ENCODE measurements around the gene CCDC149. TPM values are rescaled to one million over a fixed set of nuclear protein-coding genes. Genes with fewer than 3 reads are reported as not detected.

The CCDC149 gene
- total RNA-seq, 1 experiment from 2014 or later, result 7.9 TPM

DNA sequence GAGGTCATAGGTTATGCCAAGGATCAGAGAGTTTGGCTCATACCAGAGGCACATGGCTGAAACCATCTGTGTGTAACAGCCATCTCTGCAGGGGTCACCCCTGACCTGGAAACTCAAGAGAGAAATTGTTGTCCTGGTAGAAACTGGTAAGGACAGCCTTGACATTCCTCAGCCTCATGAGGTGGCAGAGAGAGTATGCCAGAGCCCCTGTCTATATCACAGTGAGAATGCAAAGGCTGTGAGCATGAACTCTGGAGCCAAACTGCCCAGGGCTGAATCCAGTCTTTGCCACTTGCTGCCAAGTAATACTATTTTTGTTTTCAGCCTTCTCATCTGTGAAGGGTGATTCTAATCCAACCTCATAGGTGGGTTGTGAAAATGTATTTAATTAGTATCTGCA is 37.1 kb upstream of the CCDC149 start:
- Histone ChIP-seq H3K4me2 (ENCODE audit: low read length) (no peak overlapping the region), H3F3A (ENCODE audit: low read length, unreplicated experiment) (no peaks in the 10 kb centered on the region), H3K9me3 (ENCODE audit: low read length) (no peaks in the 10 kb centered on the region), H3K36me3 (ENCODE audit: low read depth, low read length) (no peaks in the 10 kb centered on the region), H3K9ac (ENCODE audit: low read length) (no peak overlapping the region), H3K4me1 (ENCODE audit: insufficient read depth, low read length) (no peaks in the 10 kb centered on the region), H3K27me3 (ENCODE audit: low read length) (no peaks in the 10 kb centered on the region), H3K9me2 (replicated peaks; ENCODE audit: low read length) (no peaks in the 10 kb centered on the region), H2AFZ (ENCODE audit: low read length) (no peak overlapping the region), H3K27ac (ENCODE audit: low read length) (no peak overlapping the region), H3K79me2 (ENCODE audit: low read length) (no peaks in the 10 kb centered on the region), H3K4me3 (ENCODE audit: low read length) (no peak overlapping the region), H4K20me1 (ENCODE audit: low read length) (no peaks in the 10 kb centered on the region)
- ChIA-PET CTCF (no interaction called here), POLR2A (ENCODE audit: unreplicated experiment) (no interaction called here)
- ATAC-seq (no peak), DNase-seq (no peak)
- intact Hi-C loops (cut with micrococcal nuclease), result no loop called here
- BruUV-seq (replicated peaks), result no TSS peak
- TF ChIP-seq, protein P1, sequence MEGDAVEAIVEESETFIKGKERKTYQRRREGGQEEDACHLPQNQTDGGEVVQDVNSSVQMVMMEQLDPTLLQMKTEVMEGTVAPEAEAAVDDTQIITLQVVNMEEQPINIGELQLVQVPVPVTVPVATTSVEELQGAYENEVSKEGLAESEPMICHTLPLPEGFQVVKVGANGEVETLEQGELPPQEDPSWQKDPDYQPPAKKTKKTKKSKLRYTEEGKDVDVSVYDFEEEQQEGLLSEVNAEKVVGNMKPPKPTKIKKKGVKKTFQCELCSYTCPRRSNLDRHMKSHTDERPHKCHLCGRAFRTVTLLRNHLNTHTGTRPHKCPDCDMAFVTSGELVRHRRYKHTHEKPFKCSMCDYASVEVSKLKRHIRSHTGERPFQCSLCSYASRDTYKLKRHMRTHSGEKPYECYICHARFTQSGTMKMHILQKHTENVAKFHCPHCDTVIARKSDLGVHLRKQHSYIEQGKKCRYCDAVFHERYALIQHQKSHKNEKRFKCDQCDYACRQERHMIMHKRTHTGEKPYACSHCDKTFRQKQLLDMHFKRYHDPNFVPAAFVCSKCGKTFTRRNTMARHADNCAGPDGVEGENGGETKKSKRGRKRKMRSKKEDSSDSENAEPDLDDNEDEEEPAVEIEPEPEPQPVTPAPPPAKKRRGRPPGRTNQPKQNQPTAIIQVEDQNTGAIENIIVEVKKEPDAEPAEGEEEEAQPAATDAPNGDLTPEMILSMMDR (conservative IDR thresholded peaks at IDR 0.05; ENCODE audit: low read depth, low read length), result no peak
- TF ChIP-seq EZH2phosphoT487 (IDR thresholded peaks at IDR 0.05; ENCODE audit: borderline replicate concordance, low read length), result no peak
- no peak for TF ChIP-seq EZH2 (IDR thresholded peaks at IDR 0.05; ENCODE audit: low read length, unreplicated experiment)

DNA sequence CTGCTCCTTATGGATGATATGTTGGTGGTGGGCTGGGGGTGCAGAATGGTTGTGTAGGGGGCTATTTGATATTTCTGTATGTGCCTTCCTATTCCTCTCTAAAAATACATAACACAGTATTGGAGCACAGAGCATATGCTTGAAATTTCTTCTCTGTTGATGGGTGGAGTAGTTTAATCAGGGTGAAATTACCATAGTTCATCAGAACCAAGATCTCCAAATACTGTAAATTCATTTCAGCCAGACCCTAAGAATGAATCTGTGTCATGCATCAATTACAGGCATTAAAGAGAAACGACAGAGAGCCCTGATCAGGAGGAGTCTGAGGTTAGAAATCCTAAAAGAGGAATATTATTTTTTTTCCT is 25.1 kb upstream of the CCDC149 start:
- ATAC-seq, result no peak
- H3F3A ChIP-seq (ENCODE audit: low read length, unreplicated experiment), result no peaks in the 10 kb centered on the region
- no TSS peak for BruUV-seq (replicated peaks)
- H3K27me3 ChIP-seq (ENCODE audit: low read length), result no peaks in the 10 kb centered on the region
- intact Hi-C loops (cut with micrococcal nuclease), result no loop called here
- ChIA-PET CTCF (no interaction called here), POLR2A (ENCODE audit: unreplicated experiment) (no interaction called here)
- no peaks in the 10 kb centered on the region for H3K9me3 ChIP-seq (ENCODE audit: low read length)
- no peak overlapping the region for H3K9ac ChIP-seq (ENCODE audit: low read length)
- no peaks in the 10 kb centered on the region for H3K9me2 ChIP-seq (replicated peaks; ENCODE audit: low read length)
- no peaks in the 10 kb centered on the region for H3K4me1 ChIP-seq (ENCODE audit: insufficient read depth, low read length)
- no peaks in the 10 kb centered on the region for H4K20me1 ChIP-seq (ENCODE audit: low read length)
- TF ChIP-seq EZH2 (IDR thresholded peaks at IDR 0.05; ENCODE audit: low read length, unreplicated experiment) (no peak), EZH2phosphoT487 (IDR thresholded peaks at IDR 0.05; ENCODE audit: borderline replicate concordance, low read length) (no peak)
- TF ChIP-seq, protein P1 (conservative IDR thresholded peaks at IDR 0.05; ENCODE audit: low read depth, low read length), result no peak
- H3K36me3 ChIP-seq (ENCODE audit: low read depth, low read length), result no peaks in the 10 kb centered on the region
- no peak for DNase-seq
- no peak overlapping the region for H3K27ac ChIP-seq (ENCODE audit: low read length)
- H3K79me2 ChIP-seq (ENCODE audit: low read length), result no peaks in the 10 kb centered on the region
- no peak overlapping the region for H2AFZ ChIP-seq (ENCODE audit: low read length)
- no peak overlapping the region for H3K4me2 ChIP-seq (ENCODE audit: low read length)
- H3K4me3 ChIP-seq (ENCODE audit: low read length), result no peak overlapping the region

DNA sequence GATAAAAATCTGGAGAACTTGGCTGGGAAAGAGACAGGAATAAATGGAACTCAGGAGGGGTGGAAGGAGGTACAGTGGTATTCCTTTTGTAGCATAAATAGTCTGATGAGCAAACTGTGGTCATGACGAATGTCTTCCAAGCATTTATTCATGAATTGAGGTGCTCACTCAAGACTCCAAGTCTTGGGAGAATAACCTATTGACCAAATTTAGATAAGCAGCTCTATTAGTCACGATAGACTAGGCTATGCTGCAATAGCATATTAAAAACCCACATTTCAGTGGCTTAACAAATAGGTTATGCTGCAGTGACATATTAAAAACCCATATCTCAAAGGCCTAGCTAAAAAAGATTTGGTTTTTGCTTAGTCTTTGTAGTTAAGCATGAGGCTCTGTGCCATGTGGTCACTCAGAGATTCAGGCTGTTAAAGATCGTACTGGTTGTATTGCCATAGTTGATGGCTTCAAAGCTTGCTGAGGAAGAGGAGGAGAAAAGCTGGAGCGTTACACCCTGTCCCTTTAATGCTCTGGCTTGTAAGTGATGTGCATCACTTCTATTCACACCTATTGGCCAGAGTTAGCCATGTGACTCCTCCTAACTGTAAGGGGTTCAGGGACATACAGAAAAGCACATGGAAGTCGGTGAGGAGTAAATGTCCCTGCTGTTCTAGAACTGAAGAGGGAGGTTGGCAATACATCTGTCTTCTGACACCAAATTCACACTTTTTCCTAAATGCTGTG is 24.5 kb upstream of the CCDC149 start:
- Histone ChIP-seq H3K9me2 (replicated peaks; ENCODE audit: low read length) (no peaks in the 10 kb centered on the region), H3K4me3 (ENCODE audit: low read length) (no peak overlapping the region), H3K36me3 (ENCODE audit: low read depth, low read length) (no peaks in the 10 kb centered on the region), H3K9ac (ENCODE audit: low read length) (no peak overlapping the region), H3F3A (ENCODE audit: low read length, unreplicated experiment) (no peaks in the 10 kb centered on the region), H4K20me1 (ENCODE audit: low read length) (no peaks in the 10 kb centered on the region), H3K27ac (ENCODE audit: low read length) (no peak overlapping the region), H3K9me3 (ENCODE audit: low read length) (no peaks in the 10 kb centered on the region), H3K4me1 (ENCODE audit: insufficient read depth, low read length) (no peaks in the 10 kb centered on the region), H3K27me3 (ENCODE audit: low read length) (no peaks in the 10 kb centered on the region), H3K79me2 (ENCODE audit: low read length) (no peaks in the 10 kb centered on the region), H3K4me2 (ENCODE audit: low read length) (no peak overlapping the region), H2AFZ (ENCODE audit: low read length) (no peak overlapping the region)
- ATAC-seq, result no peak
- intact Hi-C loops (cut with micrococcal nuclease), result no loop called here
- DNase-seq, result no peak
- ChIA-PET POLR2A (ENCODE audit: unreplicated experiment) (no interaction called here), CTCF (no interaction called here)
- no peak for TF ChIP-seq EZH2 (IDR thresholded peaks at IDR 0.05; ENCODE audit: low read length, unreplicated experiment)
- TF ChIP-seq, protein P1 (conservative IDR thresholded peaks at IDR 0.05; ENCODE audit: low read depth, low read length), result no peak
- TF ChIP-seq EZH2phosphoT487 (IDR thresholded peaks at IDR 0.05; ENCODE audit: borderline replicate concordance, low read length), result no peak
- BruUV-seq (replicated peaks), result no TSS peak
